A549 (cell line): ENCODE data around the gene MADD. TPM values are rescaled to one million over a fixed set of nuclear protein-coding genes. Genes with fewer than 3 reads are reported as not detected.
A peak's percentile ranks its signal among the peaks of the same experiment; 100 is the strongest.

Experiments
- ATAC-seq, 2 experiments: fragments of 200-7000 bp in 1 of 2; fragments of >200 bp in 1 of 2; cut with Nextera tagmentation in 1 of 2; cut with Tn5 transposase in 1 of 2; 3 replicates each; pipeline versions ENCODE4 v1.8.0 to v1.9.1; 2018 to 2020; ENCODE audit warnings: mild to moderate bottlenecking in 1 of 2, moderate library complexity in 1 of 2
- CTCF ChIA-PET: fragments of 300-600 bp; sonication (Branson Sonifier 250); formaldehyde crosslinking; extraction: SDS; loops from one replicate; lab custom pipeline; 2021; ENCODE audit warnings: antibody characterized with exemption, inconsistent platforms; lab: Yijun Ruan, JAX
- POLR2A ChIA-PET: fragments of 350-600 bp; formaldehyde crosslinking; extraction: SDS; loops from one replicate; lab custom pipeline; 2021; ENCODE audit warnings: antibody characterized with exemption, inconsistent platforms; lab: Yijun Ruan, JAX
- DNase-seq, 2 experiments: peaks; one replicate each; pipeline versions ENCODE4 v3.0.0 to v3.0.0-alpha.2; 2011 to 2016; ENCODE audit warnings: low read depth in 1 of 2, low spot score in 1 of 2
- FAIRE-seq: peaks from 2 replicates; lab custom pipeline; 2011; peaks lifted over from hg19 to GRCh38; lab: Jason Lieb, UNC
- H3K27ac ChIP-seq, 2 experiments: fragments of >200 bp; sonication (Bioruptor Twin); formaldehyde crosslinking; 3 replicates each; pipeline ENCODE4 v1.5.1; 2016 to 2017
- H3K4me1 ChIP-seq: fragments of >200 bp; sonication (Bioruptor Twin); formaldehyde crosslinking; 3 replicates; pipeline ENCODE4 v1.6.1; 2016
- H3K4me2 ChIP-seq: fragments of >200 bp; sonication (Bioruptor Twin); formaldehyde crosslinking; 3 replicates; pipeline ENCODE4 v1.6.1; 2016
- H3K4me3 ChIP-seq: fragments of >200 bp; sonication (Bioruptor Twin); formaldehyde crosslinking; 3 replicates; pipeline ENCODE4 v1.5.1; 2016
- H3K9me3 ChIP-seq: fragments of >200 bp; sonication (Bioruptor Twin); formaldehyde crosslinking; 3 replicates; pipeline ENCODE4 v1.6.1; 2016
- ATOH8 ChIP-seq: fragments of 250-450 bp; sonication (Bioruptor Pico); IDR thresholded peaks from 2 replicates; pipeline ENCODE4 v1.5.0; 2020; ENCODE audit warnings: low read depth, mild to moderate bottlenecking, moderate library complexity
- BCL3 ChIP-seq: fragments of >200 bp; sonication (Bioruptor Twin); formaldehyde crosslinking; IDR thresholded peaks from 3 replicates; pipeline ENCODE4 v1.6.1; 2016
- BHLHE40 ChIP-seq: IDR thresholded peaks from 2 replicates; pipeline ENCODE4 v1.6.1; 2012; ENCODE audit warnings: low read depth, low read length, inconsistent platforms
- CBX2 ChIP-seq: fragments of 200-600 bp; sonication (generic); IDR thresholded peaks from 2 replicates; pipeline ENCODE4 v1.6.1; 2016; ENCODE audit warnings: low read depth, mild to moderate bottlenecking, borderline replicate concordance
- CBX8 ChIP-seq: fragments of 200-600 bp; sonication (generic); IDR thresholded peaks from 2 replicates; pipeline ENCODE4 v1.6.1; 2016
- CHD2 ChIP-seq: fragments of 150-350 bp; IDR thresholded peaks from 2 replicates; pipeline ENCODE4 v1.6.1; 2014; ENCODE audit warnings: low read length; ENCODE audit not compliant: partially characterized antibody
- CHD4 ChIP-seq: fragments of 200-600 bp; sonication (generic); IDR thresholded peaks from 2 replicates; pipeline ENCODE4 v1.6.1; 2016; ENCODE audit warnings: antibody characterized with exemption, mild to moderate bottlenecking, borderline replicate concordance
- CTCF ChIP-seq: fragments of >200 bp; sonication (Bioruptor Twin); formaldehyde crosslinking; IDR thresholded peaks from 3 replicates; pipeline ENCODE4 v1.5.1; 2016
- E2F6 ChIP-seq: IDR thresholded peaks from 2 replicates; pipeline ENCODE4 v1.6.1; 2012; ENCODE audit warnings: low read depth, borderline replicate concordance
- EHMT2 ChIP-seq: fragments of 200-600 bp; sonication (generic); IDR thresholded peaks from 2 replicates; pipeline ENCODE4 v1.6.1; 2016; ENCODE audit warnings: antibody characterized with exemption, low read depth, mild to moderate bottlenecking, moderate library complexity
- EP300 ChIP-seq, 2 experiments: fragments of >200 bp; sonication (Bioruptor Twin); formaldehyde crosslinking; IDR thresholded peaks; 2 replicates in 1 of 2; 3 replicates in 1 of 2; pipeline ENCODE4 v1.6.1; 2016 to 2017
- ESRRA ChIP-seq: fragments of 150-350 bp; IDR thresholded peaks from 2 replicates; pipeline ENCODE4 v1.6.1; 2014; ENCODE audit warnings: mild to moderate bottlenecking, low read length, borderline replicate concordance
- HDAC2 ChIP-seq: fragments of 200-600 bp; sonication (generic); IDR thresholded peaks from 2 replicates; pipeline ENCODE4 v1.6.1; 2016
- HES2 ChIP-seq: fragments of >200 bp; sonication (Bioruptor Twin); formaldehyde crosslinking; IDR thresholded peaks from 2 replicates; pipeline ENCODE4 v1.6.1; 2016
- HOXA7 ChIP-seq: fragments of 250-450 bp; sonication (Bioruptor Pico); IDR thresholded peaks from 2 replicates; pipeline ENCODE4 v1.5.0; 2020; ENCODE audit warnings: mild to moderate bottlenecking, moderate library complexity
- HOXB5 ChIP-seq: fragments of 250-450 bp; sonication (Bioruptor Pico); IDR thresholded peaks from 2 replicates; pipeline ENCODE4 v1.5.0; 2020; ENCODE audit warnings: mild to moderate bottlenecking, moderate library complexity
- JUN ChIP-seq, 2 experiments: fragments of >200 bp; sonication (Bioruptor Twin); formaldehyde crosslinking; IDR thresholded peaks; 2 replicates in 1 of 2; 3 replicates in 1 of 2; pipeline ENCODE4 v1.6.1; 2016 to 2017
- JUNB ChIP-seq: fragments of >200 bp; sonication (Bioruptor Twin); formaldehyde crosslinking; IDR thresholded peaks from 2 replicates; pipeline ENCODE4 v1.6.1; 2016
- KDM1A ChIP-seq: fragments of 200-600 bp; sonication (generic); IDR thresholded peaks from 2 replicates; pipeline ENCODE4 v1.6.1; 2016; ENCODE audit warnings: low read depth, mild to moderate bottlenecking
- MYC ChIP-seq: IDR thresholded peaks from 2 replicates; pipeline ENCODE4 v1.6.1; 2012; ENCODE audit warnings: mild to moderate bottlenecking, inconsistent platforms, low read length, improper control_type of control experiment, borderline replicate concordance
- NPAS2 ChIP-seq: fragments of 250-450 bp; sonication (Bioruptor Pico); IDR thresholded peaks from 2 replicates; pipeline ENCODE4 v1.8.0; 2022; ENCODE audit warnings: mild to moderate bottlenecking, moderate library complexity, borderline replicate concordance
- POLR2A ChIP-seq: IDR thresholded peaks from 2 replicates; pipeline ENCODE4 v1.6.1; 2012; ENCODE audit warnings: mild to moderate bottlenecking, low read length
- RCOR1 ChIP-seq: fragments of 150-350 bp; IDR thresholded peaks from 2 replicates; pipeline ENCODE4 v1.6.1; 2014; ENCODE audit warnings: antibody characterized with exemption, low read length, low read depth
- RFX5 ChIP-seq: fragments of 450-650 bp; IDR thresholded peaks from 2 replicates; pipeline ENCODE4 v1.7.1; 2014; ENCODE audit warnings: antibody characterized with exemption, mild to moderate bottlenecking, moderate library complexity
- RNF2 ChIP-seq: fragments of 200-600 bp; sonication (generic); IDR thresholded peaks from 2 replicates; pipeline ENCODE4 v1.6.1; 2016; ENCODE audit warnings: low read depth, mild to moderate bottlenecking, antibody characterized with exemption, moderate library complexity, borderline replicate concordance
- SREBF2 ChIP-seq: fragments of 450-650 bp; IDR thresholded peaks from 2 replicates; pipeline ENCODE4 v1.6.1; 2014; ENCODE audit warnings: mild to moderate bottlenecking, moderate library complexity
- TFCP2L1 ChIP-seq: fragments of 250-450 bp; sonication (Bioruptor Pico); IDR thresholded peaks from 2 replicates; pipeline ENCODE4 v1.5.0; 2021; ENCODE audit warnings: mild to moderate bottlenecking
- USF2 ChIP-seq: fragments of 450-650 bp; IDR thresholded peaks from 2 replicates; pipeline ENCODE4 v1.6.1; 2014; ENCODE audit warnings: antibody characterized with exemption
- WGBS: methylation state at CpG from one replicate; pipeline ENCODE4 v1.1.6; 2017; ENCODE audit errors: missing lambda C conversion rate; 5-methylcytosine and 5-hydroxymethylcytosine counted together
- polyA plus RNA-seq, 4 experiments: library from polyadenylated mRNA; depleted of rRNA in 3 of 4; stranded (reverse); fragments of >200 nt; fragmentation: RNase III in 1 of 4; extraction: RNeasy Plus Mini Kit Qiagen cat#74134 plus additional on column Dnase treatment in 1 of 4; gene quantifications; 2 replicates in 3 of 4; 3 replicates in 1 of 4; pipeline ENCODE4 v1.2.3, GENCODE V29; 2011 to 2017

MADD gene
- polyA plus RNA-seq, 2 of the 4 experiments (the other 2 are of a cell fraction) = 16.7 to 25.2 TPM

GRCh38 chr11:47264521-47264920 is 5.4 kb upstream of the MADD start:
- FAIRE-seq (no peak), ATAC-seq (no peak), DNase-seq (no peak)
- Histone ChIP-seq H3K4me3 (no peak overlapping the region), H3K9me3 (no peaks in the 10 kb centered on the region), H3K4me2 (no peak overlapping the region), H3K4me1 (peaks cover 24% of the 10 kb centered on the region), H3K27ac (no peak overlapping the region)
- 82% methylated on average over 4 of the region's 4 CpGs for WGBS
- ChIA-PET CTCF (interaction anchor here (0.9 to 10.8 kb wide), 9 partner anchors 9 to 148 kb away, joined by 3 to 173 read pairs (median 4); partner anchors contain the start of genes ACP2 and ARFGAP2), POLR2A (interaction anchor here (0.5 kb wide), 1 partner anchor 328 kb away, joined by 8 read pairs; the partner anchor contains the start of gene CSTPP1)
- TF ChIP-seq USF2 (no peak), HDAC2 (no peak), CBX8 (no peak), CHD4 (no peak), RCOR1 (no peak), TFCP2L1 (CRISPR knock-in tag) (no peak), EHMT2 (no peak), POLR2A (no peak)

- Histone ChIP-seq H3K4me3 (no peak overlapping the region), H3K4me1 (peaks cover 30% of the 10 kb centered on the region), H3K4me2 (no peak overlapping the region), H3K9me3 (no peaks in the 10 kb centered on the region), H3K27ac (peak overlapping the region in 1 of 2 experiments; percentile 95; a peak in 2 of 6 replicates)
- ATAC-seq (no peak), FAIRE-seq (no peak), DNase-seq (no peak)
- WGBS = 88% methylated on average over 6 of the region's 6 CpGs
- CTCF ChIA-PET = interaction anchor here (0.9 to 2.0 kb wide), 7 partner anchors 8 to 107 kb away, joined by 3 to 18 read pairs (median 3); partner anchors contain the start of gene NR1H3
- POLR2A ChIA-PET = interaction anchor here (0.6 kb wide), 1 partner anchor 99 kb away, joined by 13 read pairs; no protein-coding TSS in a partner anchor
- no peak for TF ChIP-seq JUNB
- no peak for TF ChIP-seq HES2
- TF ChIP-seq BCL3 = no peak
- no peak for TF ChIP-seq MYC
- no peak for TF ChIP-seq RFX5
- TF ChIP-seq E2F6 = no peak
- no peak for TF ChIP-seq CTCF
- TF ChIP-seq HOXA7 (CRISPR knock-in tag) = no peak
- TF ChIP-seq SREBF2 = no peak
- TF ChIP-seq ATOH8 = no peak
- TF ChIP-seq KDM1A = no peak
- no peak for TF ChIP-seq RNF2
- TF ChIP-seq BHLHE40 = no peak
- no peak for TF ChIP-seq CBX2
- TF ChIP-seq EP300 (IDR thresholded peaks at IDR 0.05) = no peak
- no peak for TF ChIP-seq JUN (IDR thresholded peaks at IDR 0.05)
- TF ChIP-seq NPAS2 (CRISPR knock-in tag) = no peak
- no peak for TF ChIP-seq ESRRA
- TF ChIP-seq HOXB5 = no peak
- no peak for TF ChIP-seq CHD2
Measured at GRCh38 chr11:47267876-47268275, 2.1 kb upstream of the MADD start.
